Neural cell (in vitro differentiated cells): ENCODE measurements around the gene FKBP2.

Source experiments
- CTCF ChIP-seq: fragments of 450-650 bp; IDR thresholded peaks from 2 replicates; pipeline ENCODE4 v1.5.1; 2014; ENCODE audit warnings: antibody characterized with exemption, mild to moderate bottlenecking, moderate library complexity; ENCODE audit not compliant: poor library complexity, severe bottlenecking
- MXI1 ChIP-seq: fragments of 450-650 bp; conservative IDR thresholded peaks from 2 replicates; pipeline ENCODE4 v1.6.1; 2014; ENCODE audit warnings: antibody characterized with exemption, mild to moderate bottlenecking; ENCODE audit not compliant: poor library complexity, severe bottlenecking
- POLR2AphosphoS5 ChIP-seq: IDR thresholded peaks from 2 replicates; pipeline ENCODE4 v1.6.1; 2012
- RAD21 ChIP-seq: fragments of 450-650 bp; conservative IDR thresholded peaks from 2 replicates; pipeline ENCODE4 v1.6.1; 2014; ENCODE audit warnings: antibody characterized with exemption, mild to moderate bottlenecking, moderate library complexity
- REST ChIP-seq: IDR thresholded peaks from 2 replicates; pipeline ENCODE4 v1.6.1; 2012; ENCODE audit warnings: borderline replicate concordance
- SMC3 ChIP-seq: fragments of 450-650 bp; conservative IDR thresholded peaks from 2 replicates; pipeline ENCODE4 v1.6.1; 2014; ENCODE audit warnings: antibody characterized with exemption, mild to moderate bottlenecking, moderate library complexity; ENCODE audit not compliant: poor library complexity
- TAF1 ChIP-seq: IDR thresholded peaks from 2 replicates; pipeline ENCODE4 v1.6.1; 2012; ENCODE audit warnings: low read depth

GRCh38 chr11:64249038-64249437 lies 8.1 kb downstream of the FKBP2 start:
- TF ChIP-seq REST (no peak), TAF1 (no peak), CTCF (no peak), MXI1 (no peak), RAD21 (no peak), SMC3 (no peak), POLR2AphosphoS5 (no peak)
